Activated T-cell treated with anti-CD3 and anti-CD28 coated beads for 4 hours (primary cell): ENCODE data around the gene CDX4.
"Not testable (repeated sequence)": the region's sequence is repeated elsewhere in the genome, so short reads cannot be mapped to it uniquely, and the experiment has no call there.

ENCODE experiments used
- DNase-seq: peaks from one replicate; pipeline ENCODE4 v3.0.0-alpha.2; 2020

Gene CDX4

GRCh38 chrX:73446831-73447230 lies at the start of gene CDX4:
Gene CDX4, plus strand, starts transcription at chrX:73447053. Its CDS starts 201 bp downstream, at chrX:73447254.
- no peak for DNase-seq

- DNase-seq: no peak
These were observed 48.5 kb upstream of the CDX4 start for GRCh38 chrX:73398185-73398914.

- DNase-seq: no peak
These were observed 46.6 kb upstream of the CDX4 start for GRCh38 chrX:73400136-73400748.

GRCh38 chrX:73401591-73402266 lies 45.1 kb upstream of the CDX4 start:
- no peak for DNase-seq

- no peak for DNase-seq
These were observed 33.9 kb upstream of the CDX4 start for GRCh38 chrX:73412930-73413329.

GRCh38 chrX:73447311-73447794 lies 500 bp downstream of the CDX4 start:
- no peak for DNase-seq

GRCh38 chrX:73448379-73448778 lies 1.5 kb downstream of the CDX4 start:
- DNase-seq: no peak

GRCh38 chrX:73455171-73455570 lies 8.3 kb downstream of the CDX4 start:
- no peak for DNase-seq

- DNase-seq: no peak
These were observed 10.5 kb downstream of the CDX4 start for GRCh38 chrX:73457306-73457705.

GRCh38 chrX:73468376-73468775 lies 21.5 kb downstream of the CDX4 start:
- no peak for DNase-seq

GRCh38 chrX:73478961-73479360 lies 32.1 kb downstream of the CDX4 start:
- no peak for DNase-seq

- DNase-seq: no peak
These were observed 34.7 kb downstream of the CDX4 start for GRCh38 chrX:73481521-73481920.

- no peak for DNase-seq
These were observed 43.8 kb downstream of the CDX4 start for GRCh38 chrX:73490661-73491060.

GRCh38 chrX:73492178-73492577 lies 45.3 kb downstream of the CDX4 start:
- DNase-seq: not testable (repeated sequence)
